Erythroblast (primary cell): ENCODE measurements around the gene SIRPD.

Experiments used
- GATA1 ChIP-seq: IDR thresholded peaks from 2 replicates; pipeline ENCODE4 v1.6.1; 2011; ENCODE audit warnings: low read depth, mild to moderate bottlenecking, control low read depth, low read length, moderate library complexity
- POLR2A ChIP-seq: IDR thresholded peaks from 2 replicates; pipeline ENCODE4 v1.6.1; 2011; ENCODE audit warnings: mild to moderate bottlenecking, low read length

- TF ChIP-seq POLR2A = no peak
- no peak for TF ChIP-seq GATA1
These were observed 66.8 kb downstream of the SIRPD start for GRCh38 chr20:1490643-1491195.
